ENCODE data around the gene ZNF132.
"Not testable (repeated sequence)": the region's sequence is repeated elsewhere in the genome, so short reads cannot be mapped to it uniquely, and the experiment has no call there.

The ZNF132 gene

DNA sequence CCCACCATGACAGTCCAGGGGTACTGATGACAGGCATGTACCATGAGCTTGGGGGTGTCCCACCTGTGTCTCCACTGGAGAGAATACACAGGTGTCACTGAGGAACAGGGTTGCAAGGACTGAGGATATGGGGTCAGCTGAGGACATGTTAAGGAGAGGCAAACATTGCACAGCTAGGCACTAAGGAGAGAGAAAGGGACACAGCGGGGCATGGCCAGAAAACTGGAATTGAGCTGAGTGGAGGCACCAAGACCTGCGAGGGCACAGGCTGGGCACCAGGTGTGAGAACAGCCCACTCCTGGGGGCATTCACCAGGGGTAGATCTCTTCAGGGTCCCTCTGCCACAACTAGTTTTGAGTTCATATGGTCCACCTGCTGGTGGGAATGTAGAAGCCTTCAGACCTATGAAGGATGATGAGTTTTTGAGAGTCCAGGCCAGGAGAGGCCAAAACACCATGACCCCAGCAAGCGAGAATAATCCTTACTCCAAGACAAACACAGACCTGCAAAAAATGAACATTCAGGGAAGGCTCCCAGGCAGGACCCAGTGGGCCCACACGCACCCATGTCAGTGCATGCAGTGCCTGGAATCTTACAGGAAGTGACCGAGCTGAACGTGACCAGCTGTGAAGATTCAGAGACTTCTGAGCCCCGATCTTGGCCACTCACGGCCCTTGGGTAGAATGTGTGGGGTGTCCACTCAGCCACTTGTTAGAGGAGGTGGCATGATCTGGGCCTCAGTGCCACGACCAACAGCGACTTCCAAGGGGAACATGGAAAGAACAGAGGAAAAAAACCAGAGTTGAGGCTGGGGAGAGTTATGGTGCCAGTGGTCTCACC is 32.9 kb downstream of the ZNF132 start:
- no peak for DNase-seq

DNA sequence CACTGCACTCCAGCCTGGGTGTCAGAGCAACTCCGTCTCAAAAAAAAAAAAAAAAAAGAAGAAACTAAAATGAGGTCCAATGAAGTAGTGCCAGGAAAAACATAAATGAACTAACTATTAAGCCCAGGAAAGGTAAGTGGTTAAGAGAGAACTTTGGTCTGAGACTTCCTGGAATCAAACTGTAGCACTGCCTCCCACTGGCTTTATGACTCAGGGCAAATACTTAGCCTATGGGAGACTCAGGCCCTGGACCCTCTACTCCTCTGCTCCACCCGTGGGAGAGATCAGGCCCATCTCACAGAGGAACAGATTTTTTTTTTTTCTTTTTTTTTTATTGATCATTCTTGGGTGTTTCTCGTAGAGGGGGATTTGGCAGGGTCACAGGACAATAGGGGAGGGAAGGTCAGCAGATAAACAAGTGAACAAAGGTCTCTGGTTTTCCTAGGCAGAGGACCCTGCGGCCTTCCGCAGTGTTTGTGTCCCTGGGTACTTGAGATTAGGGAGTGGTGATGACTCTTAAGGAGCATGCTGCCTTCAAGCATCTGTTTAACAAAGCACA is 36.0 kb downstream of the ZNF132 start:
- not testable (repeated sequence) for DNase-seq

DNA sequence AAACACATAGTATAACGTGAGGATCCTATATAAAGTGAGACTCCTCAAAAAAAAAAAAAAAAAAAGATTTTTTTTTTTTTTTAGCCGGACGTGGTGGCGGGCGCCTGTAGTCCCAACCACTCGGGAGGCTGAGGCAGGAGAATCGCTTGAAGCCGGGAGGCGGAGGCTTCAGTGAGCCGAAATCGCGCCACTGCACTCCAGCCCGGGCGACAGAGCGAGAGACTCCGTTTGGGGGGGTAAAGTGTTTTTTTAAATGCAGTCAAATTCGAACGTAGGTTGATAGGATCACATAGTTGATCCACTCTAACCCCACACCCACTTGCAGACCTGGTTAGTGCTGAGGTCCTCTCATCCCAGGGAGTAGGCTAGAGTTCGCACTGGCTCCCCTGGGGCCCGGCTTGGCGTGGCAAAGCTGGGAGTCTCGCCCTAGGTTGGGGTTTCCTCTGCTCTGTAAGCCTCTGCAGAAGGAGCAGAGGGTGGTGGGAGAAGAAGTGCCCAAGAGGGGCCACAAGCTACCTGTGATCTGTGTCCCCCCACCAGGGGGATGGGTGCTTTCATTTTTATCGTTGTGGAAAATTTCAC is 38.0 kb downstream of the ZNF132 start:
- DNase-seq, result no peak

GRCh38 chr19:58400916-58401839 is 38.8 kb downstream of the ZNF132 start:
- peak; percentile 100 for DNase-seq

DNA sequence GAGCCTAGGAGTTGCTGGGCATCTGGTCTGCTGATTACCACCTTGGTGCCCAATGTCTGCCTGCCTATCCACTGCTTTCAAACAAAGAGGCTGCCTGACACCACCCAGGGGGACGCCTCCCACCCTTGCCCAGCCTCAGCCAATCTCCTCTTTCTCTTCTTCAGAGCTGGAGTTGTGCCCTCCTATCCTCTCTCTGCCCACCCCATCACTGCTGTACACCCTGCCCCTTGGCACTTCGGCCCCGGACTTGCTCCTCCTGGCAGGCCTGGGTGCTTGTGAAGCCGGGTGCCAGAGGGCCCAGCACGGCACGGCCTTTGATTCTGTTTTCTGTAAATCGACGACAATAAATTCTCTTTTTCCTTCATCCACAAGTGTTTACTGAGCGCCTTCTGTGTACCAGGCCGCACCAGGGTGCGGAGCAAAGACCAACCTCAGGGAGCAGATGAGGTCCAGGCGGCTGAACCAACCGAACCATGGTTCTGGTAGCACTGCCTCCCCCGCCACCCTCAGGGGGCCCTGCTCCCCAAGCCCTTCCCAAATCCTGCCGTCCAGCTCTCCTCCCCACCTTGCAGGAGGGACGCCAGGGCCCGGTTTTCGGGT is 39.5 kb downstream of the ZNF132 start:
- no peak for DNase-seq

GRCh38 chr19:58399903-58400302 is 40.0 kb downstream of the ZNF132 start:
- DNase-seq, result no peak

- no peak for DNase-seq
Measured at GRCh38 chr19:58398545-58398944, 41.4 kb downstream of the ZNF132 start.

DNA sequence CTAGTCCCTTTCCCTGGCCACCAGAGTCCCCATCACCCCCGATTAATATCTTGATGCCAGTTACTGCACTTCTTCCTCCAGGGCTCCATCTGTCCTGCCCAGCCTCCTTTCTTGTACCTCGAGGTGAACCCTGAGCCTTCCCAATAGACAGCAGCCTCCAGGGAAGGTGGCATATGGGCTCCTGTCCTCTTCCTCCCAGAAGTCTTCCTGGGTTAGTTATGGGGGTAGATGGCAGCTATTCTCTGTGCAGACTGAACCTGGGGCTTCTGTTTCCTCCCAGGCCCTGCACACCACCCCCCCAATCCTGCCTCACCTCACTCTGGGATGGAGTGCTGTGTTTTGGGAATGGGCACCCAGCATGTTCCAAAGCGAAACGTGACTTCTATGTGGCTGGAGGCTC is 41.9 kb downstream of the ZNF132 start:
- no peak for DNase-seq

DNA sequence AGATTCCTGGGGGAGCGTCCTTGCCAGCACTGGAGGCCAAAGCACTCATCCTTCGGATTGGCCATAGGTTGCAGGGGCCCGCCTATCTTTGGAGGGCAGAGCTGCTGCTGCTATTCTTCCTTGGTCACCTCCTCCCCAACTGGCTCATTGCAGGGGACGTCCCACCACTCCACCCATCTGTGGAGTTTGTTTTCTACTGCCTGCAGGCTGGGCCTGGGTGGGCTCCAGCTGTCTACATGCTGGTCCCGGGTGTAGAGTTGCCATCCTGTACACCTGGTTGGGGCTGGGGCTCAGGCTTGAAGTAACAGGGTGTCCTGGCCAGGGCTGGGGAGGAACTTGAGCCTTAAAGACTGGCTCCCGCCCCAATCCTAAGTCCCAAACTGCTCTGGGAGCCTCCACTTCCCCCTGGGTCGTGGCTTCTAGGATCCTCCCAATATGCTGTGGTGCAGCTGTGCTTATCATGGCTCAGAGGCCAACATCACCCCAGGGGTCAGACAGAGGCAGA is 42.4 kb downstream of the ZNF132 start:
- DNase-seq, result no peak

GRCh38 chr19:58396691-58397532 is 43.0 kb downstream of the ZNF132 start:
- no peak for DNase-seq

GRCh38 chr19:58395979-58396627 is 43.9 kb downstream of the ZNF132 start:
- no peak for DNase-seq

DNA sequence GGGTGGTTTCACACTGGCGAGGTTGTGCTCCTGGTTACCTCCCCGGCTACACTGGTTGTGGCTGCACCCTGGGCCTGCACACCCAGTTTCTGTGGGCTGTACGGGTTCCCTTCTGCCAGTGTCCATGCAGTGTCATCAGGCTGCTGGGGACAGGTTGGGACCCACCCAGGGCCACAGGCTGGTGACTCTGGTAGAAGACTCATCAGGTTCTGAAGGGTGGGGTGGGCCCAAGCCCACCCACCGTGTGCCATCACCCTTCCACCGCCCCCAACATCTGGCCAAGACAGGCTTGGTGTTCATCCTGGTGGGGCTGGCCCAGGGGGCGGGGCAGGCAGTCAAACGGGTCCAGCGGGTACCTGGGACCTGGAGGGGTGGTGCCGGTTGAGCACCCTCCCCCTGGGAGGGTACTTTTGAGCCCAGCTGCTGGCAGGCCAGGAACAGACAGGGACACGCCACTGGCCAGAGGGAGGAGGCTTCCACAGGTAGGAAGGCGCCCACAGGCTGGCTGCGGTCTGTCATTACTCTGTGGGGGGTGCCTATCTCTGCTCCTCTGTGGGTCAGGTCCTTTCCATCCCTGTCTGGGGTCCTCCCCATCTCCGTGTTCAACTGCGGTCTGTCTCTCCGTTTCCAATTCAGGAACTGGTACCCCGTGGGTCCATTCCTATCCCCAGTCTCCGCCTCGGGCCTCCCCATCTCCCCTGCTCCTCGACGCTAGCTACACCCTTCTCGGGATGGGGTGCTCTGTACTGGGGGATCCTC is 44.6 kb downstream of the ZNF132 start, which contains the start of gene RNF225:
Gene RNF225 (plus strand): TSS at position 437 of the 759 bp plus-strand sequence. CDS start 434 bp downstream, outside the sequence.
- DNase-seq, result no peak

DNA sequence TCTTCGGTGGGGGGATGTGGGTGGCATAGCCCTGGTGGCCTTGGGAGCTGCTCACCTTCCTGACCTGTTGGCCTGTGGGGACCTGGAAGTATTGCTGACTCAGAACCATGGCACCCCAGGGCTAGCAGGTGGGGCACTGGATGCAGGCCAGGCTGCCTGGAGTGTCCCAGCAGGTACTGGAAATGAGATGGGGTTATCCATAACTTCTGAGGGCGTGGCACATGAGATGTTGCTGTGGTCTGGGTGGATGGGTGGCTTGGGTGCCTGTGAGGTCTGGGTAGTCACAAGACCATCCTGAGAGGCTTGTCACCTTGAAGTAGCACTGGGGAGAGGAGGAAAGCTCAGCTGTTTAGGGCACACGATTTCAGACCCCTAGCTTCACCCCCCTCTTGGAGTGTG is 45.1 kb downstream of the ZNF132 start:
- DNase-seq, result no peak

DNA sequence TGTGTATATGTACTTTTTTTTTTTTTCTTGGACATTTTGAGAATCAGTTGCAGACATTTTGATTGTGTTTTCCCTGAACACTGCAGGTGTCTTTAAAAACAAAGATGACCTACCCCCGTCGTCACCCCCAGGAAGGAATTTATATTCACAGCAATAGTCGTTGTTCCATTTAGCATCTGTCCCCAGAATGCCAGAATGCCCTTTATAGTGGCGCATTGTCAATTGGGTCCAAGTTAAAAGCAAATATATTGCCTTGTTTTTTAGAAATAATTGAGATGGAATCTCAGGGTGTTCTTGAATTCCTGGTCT is 46.3 kb downstream of the ZNF132 start:
- DNase-seq, result no peak

DNA sequence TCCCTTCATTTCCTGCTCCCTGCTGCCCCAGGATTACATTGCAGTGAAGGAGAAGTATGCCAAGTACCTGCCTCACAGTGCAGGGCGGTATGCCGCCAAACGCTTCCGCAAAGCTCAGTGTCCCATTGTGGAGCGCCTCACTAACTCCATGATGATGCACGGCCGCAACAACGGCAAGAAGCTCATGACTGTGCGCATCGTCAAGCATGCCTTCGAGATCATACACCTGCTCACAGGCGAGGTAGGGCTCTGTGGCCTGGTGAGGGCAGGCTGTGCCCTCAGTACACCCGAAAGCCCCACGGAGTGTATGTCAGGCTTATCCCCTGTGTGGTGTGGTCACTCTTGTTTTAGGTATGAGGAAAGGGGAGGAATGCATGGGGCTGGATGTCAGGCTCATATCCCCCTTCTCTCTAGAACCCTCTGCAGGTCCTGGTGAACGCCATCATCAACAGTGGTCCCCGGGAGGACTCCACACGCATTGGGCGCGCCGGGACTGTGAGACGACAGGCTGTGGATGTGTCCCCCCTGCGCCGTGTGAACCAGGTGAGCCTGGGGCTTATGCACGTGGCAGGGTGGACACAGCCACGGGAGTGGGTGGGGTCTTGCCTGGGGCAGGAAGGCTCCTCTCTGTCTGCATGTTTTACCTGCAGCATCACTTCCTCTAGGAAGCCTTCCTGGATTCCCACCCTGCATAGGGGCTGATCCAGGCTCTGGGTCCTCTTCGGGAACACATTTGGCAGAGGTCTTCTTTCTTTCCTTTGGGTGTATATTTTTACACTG is 46.8 kb downstream of the ZNF132 start:
- no peak for DNase-seq

- DNase-seq, result no peak
Measured at GRCh38 chr19:58388175-58388526, 51.8 kb downstream of the ZNF132 start.

DNA sequence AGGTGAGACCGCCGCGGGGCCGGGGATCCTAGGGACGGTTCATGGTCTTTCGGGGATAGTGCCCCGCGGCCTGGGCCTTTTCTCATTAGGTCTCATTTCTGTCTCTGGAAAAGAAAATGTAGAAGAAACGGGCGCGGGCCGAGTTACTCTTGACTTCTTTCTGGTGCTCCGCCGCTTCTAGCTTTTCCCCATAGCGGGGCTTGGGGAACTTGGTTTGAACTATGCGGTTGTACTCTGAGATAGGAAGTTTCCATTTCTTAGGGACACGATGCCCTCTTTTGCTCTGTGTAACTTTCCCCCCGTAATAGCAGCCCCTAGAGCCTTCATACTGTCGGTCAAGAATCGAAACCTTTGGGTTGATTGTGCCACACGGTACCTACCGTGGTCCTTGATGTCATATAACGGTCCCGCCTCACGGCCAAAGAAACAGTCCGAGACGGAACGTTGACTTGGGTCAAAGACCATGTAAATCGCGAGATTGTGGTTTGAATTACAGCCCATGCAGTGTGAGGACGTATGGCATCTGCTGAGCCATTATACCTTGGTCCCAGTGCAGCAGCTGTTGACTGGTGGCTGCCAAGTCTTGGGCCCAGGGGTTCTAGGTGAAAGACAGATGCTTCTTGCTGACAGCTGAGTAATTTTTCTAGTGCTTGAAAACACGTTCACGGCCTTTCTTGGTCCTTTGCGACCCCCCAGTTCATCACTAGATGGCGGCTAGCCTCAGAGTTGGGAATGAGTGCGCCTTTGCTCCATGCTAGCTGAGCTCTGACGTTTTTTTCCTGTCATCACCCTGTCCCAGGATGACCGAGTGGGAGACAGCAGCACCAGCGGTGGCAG is 52.4 kb downstream of the ZNF132 start:
- DNase-seq, result no peak

GRCh38 chr19:58386576-58387337 is 53.2 kb downstream of the ZNF132 start, which contains the start of gene RPS5:
Gene RPS5 (plus strand): TSS chr19:58387269. CDS start chr19:58388138, 869 bp downstream.
- DNase-seq, result peak; percentile 99
